Activated CD8-positive, alpha-beta T cell treated with anti-CD3 and anti-CD28 coated beads for 36 hours (primary cell): Measurements from ENCODE around the gene CYP27A1. TPM values are rescaled to one million over a fixed set of nuclear protein-coding genes. Genes with fewer than 3 reads are reported as not detected.

ENCODE experiments used
- ATAC-seq: fragments of 200-7000 bp; cut with Tn5 transposase; one replicate; pipeline ENCODE4 v1.10.0; 2021; ENCODE audit warnings: mild to moderate bottlenecking, moderate library complexity
- CTCF ChIA-PET: fragments of 350-600 bp; sonication (Branson Sonifier 250); formaldehyde crosslinking; loops from one replicate; lab custom pipeline; 2021; ENCODE audit warnings: antibody characterized with exemption; lab: Charles Lee
- POLR2A ChIA-PET: fragments of 350-600 bp; sonication (Branson Sonifier 250); formaldehyde crosslinking; loops from one replicate; lab custom pipeline; 2021; ENCODE audit warnings: antibody characterized with exemption; lab: Charles Lee
- DNase-seq: peaks from one replicate; pipeline ENCODE4 v3.0.0-alpha.2; 2020
- H3K27ac Mint-ChIP-seq: one replicate; pipeline ENCODE4 v1.8.0; 2021; ENCODE audit warnings: mild to moderate bottlenecking, mixed read lengths
- H3K27me3 Mint-ChIP-seq: one replicate; pipeline ENCODE4 v1.8.0; 2021; ENCODE audit warnings: mixed read lengths
- H3K36me3 Mint-ChIP-seq: one replicate; pipeline ENCODE4 v1.8.0; 2021; ENCODE audit warnings: low read depth, mixed read lengths
- H3K4me1 Mint-ChIP-seq: one replicate; pipeline ENCODE4 v1.8.0; 2021; ENCODE audit warnings: low read depth, mixed read lengths
- H3K4me3 Mint-ChIP-seq: one replicate; pipeline ENCODE4 v1.8.0; 2021; ENCODE audit warnings: mild to moderate bottlenecking, moderate library complexity, mixed read lengths
- H3K9me3 Mint-ChIP-seq: one replicate; pipeline ENCODE4 v1.8.0; 2021; ENCODE audit warnings: mixed read lengths
- CTCF ChIP-seq: fragments of 200-600 bp; IDR thresholded peaks from one replicate; pipeline ENCODE4 v1.8.0; 2022; ENCODE audit warnings: antibody characterized with exemption, mild to moderate bottlenecking
- intact Hi-C: fragments of 100-400 bp; cut with micrococcal nuclease; formaldehyde crosslinking; loops from one replicate; pipeline ENCODE4 v1.10.0; 2022
- total RNA-seq, 2 experiments: library from RNA; stranded (reverse); gene quantifications; one replicate each; pipeline ENCODE4 v1.2.3, GENCODE V29; 2021

The CYP27A1 gene
- total RNA-seq, 2 experiments from 2014 or later, result 0.14 to 0.18 TPM

- peaks cover 84% of the 10 kb centered on the region for H3K27me3 Mint-ChIP-seq
- intact Hi-C loops, result loop anchor here (5.0 kb wide), 1 partner anchor 125 kb away; no protein-coding TSS in a partner anchor
- peaks cover 10% of the 10 kb centered on the region for H3K4me1 Mint-ChIP-seq
- ChIA-PET POLR2A (interaction anchor here (0.6 to 1.5 kb wide), 3 partner anchors 11 to 107 kb away, joined by 3 to 5 read pairs (median 5); no protein-coding TSS in a partner anchor), CTCF (interaction anchor here (0.6 to 7.6 kb wide), 6 partner anchors 8 to 297 kb away, joined by 3 to 63 read pairs (median 4); partner anchors contain the start of gene PLCD4)
- no peaks in the 10 kb centered on the region for H3K36me3 Mint-ChIP-seq
- H3K27ac Mint-ChIP-seq, result no peak overlapping the region
- no peaks in the 10 kb centered on the region for H3K9me3 Mint-ChIP-seq
- H3K4me3 Mint-ChIP-seq, result no peak overlapping the region
- no peak for TF ChIP-seq CTCF
- ATAC-seq (no peak), DNase-seq (no peak)
Measured at GRCh38 chr2:218857371-218858137, 75.6 kb downstream of the CYP27A1 start.

- peaks cover 83% of the 10 kb centered on the region for H3K27me3 Mint-ChIP-seq
- intact Hi-C loops, result loop anchor here (5.0 kb wide), 1 partner anchor 124 kb away; no protein-coding TSS in a partner anchor
- no peak overlapping the region for H3K27ac Mint-ChIP-seq
- ATAC-seq (no peak), DNase-seq (no peak)
- POLR2A ChIA-PET, result interaction anchor here (1.4 to 1.5 kb wide), 2 partner anchors 10 to 40 kb away, joined by 5 read pairs; no protein-coding TSS in a partner anchor
- no peaks in the 10 kb centered on the region for H3K36me3 Mint-ChIP-seq
- peaks cover 10% of the 10 kb centered on the region for H3K4me1 Mint-ChIP-seq
- H3K9me3 Mint-ChIP-seq, result no peaks in the 10 kb centered on the region
- CTCF ChIA-PET, result interaction anchor here (0.6 to 7.6 kb wide), 8 partner anchors 8 to 297 kb away, joined by 3 to 63 read pairs (median 3); partner anchors contain the start of gene PLCD4
- H3K4me3 Mint-ChIP-seq, result no peak overlapping the region
- no peak for TF ChIP-seq CTCF
Measured at GRCh38 chr2:218858138-218858445, 76.1 kb downstream of the CYP27A1 start.

GRCh38 chr2:218858671-218859555, 77.0 kb downstream of the CYP27A1 start:
- H3K9me3 Mint-ChIP-seq, result no peaks in the 10 kb centered on the region
- ATAC-seq, result no peak
- ChIA-PET POLR2A (interaction anchor here (0.6 to 1.5 kb wide), 4 partner anchors 9 to 80 kb away, joined by 3 to 5 read pairs (median 4); no protein-coding TSS in a partner anchor), CTCF (interaction anchor here (0.7 to 7.6 kb wide), 11 partner anchors 9 to 296 kb away, joined by 3 to 63 read pairs (median 4); no protein-coding TSS in a partner anchor)
- H3K4me3 Mint-ChIP-seq, result peak overlapping the region; percentile 37
- H3K27me3 Mint-ChIP-seq, result peaks cover 81% of the 10 kb centered on the region
- H3K36me3 Mint-ChIP-seq, result no peaks in the 10 kb centered on the region
- no peak overlapping the region for H3K27ac Mint-ChIP-seq
- no peak for DNase-seq
- intact Hi-C loops, result loop anchor here (5.0 kb wide), 1 partner anchor 123 kb away; no protein-coding TSS in a partner anchor
- H3K4me1 Mint-ChIP-seq, result peaks cover 10% of the 10 kb centered on the region
- TF ChIP-seq CTCF, result no peak

GRCh38 chr2:218859556-218859987, 77.6 kb downstream of the CYP27A1 start, which contains the start of gene WNT6:
Gene WNT6, plus strand, starts transcription at chr2:218859805. Its CDS starts 233 bp downstream, at chr2:218860038.
- Mint-ChIP-seq H3K4me1 (peaks cover 10% of the 10 kb centered on the region), H3K4me3 (peak within 1 kb of the TSS; percentile 37), H3K36me3 (no peaks in the 10 kb centered on the region), H3K27ac (no peak within 1 kb of the TSS), H3K27me3 (peaks cover 76% of the 10 kb centered on the region), H3K9me3 (no peaks in the 10 kb centered on the region)
- no peak for DNase-seq
- no peak for ATAC-seq
- CTCF ChIA-PET, result interaction anchor here (0.6 to 7.6 kb wide), 7 partner anchors 9 to 149 kb away, joined by 3 to 63 read pairs (median 4); no protein-coding TSS in a partner anchor
- POLR2A ChIA-PET, result interaction anchor here (1.4 kb wide), 1 partner anchor 73 kb away, joined by 3 read pairs; no protein-coding TSS in a partner anchor
- intact Hi-C loops, result loop anchor here (5.0 kb wide), 1 partner anchor 123 kb away; no protein-coding TSS in a partner anchor
- TF ChIP-seq CTCF, result no peak
